EL (cell line): ENCODE data around the gene OR6N1.

Source experiments
- DNase-seq: peaks from one replicate; pipeline ENCODE4 v3.0.0-alpha.2; 2016

Gene OR6N1

DNA sequence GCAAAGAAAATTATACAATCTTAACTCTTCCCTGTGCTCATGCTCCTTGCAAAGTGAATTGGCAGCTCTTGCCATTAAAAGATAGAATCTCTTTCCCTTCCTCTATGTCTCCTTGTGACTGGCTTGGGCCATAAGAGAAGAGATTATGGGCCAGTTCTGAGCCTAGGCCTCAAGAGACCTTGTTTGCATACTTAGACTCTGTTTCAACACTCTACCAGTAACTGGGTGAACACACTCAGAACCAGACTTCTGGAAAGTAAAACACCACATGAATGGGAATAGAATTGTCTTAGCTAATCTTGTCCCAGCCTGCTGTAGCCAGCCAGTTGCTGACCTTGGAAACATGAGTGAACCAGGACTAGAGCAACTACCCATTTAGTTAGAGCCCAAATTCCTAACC lies 36.1 kb downstream of the OR6N1 start:
- no peak for DNase-seq

DNA sequence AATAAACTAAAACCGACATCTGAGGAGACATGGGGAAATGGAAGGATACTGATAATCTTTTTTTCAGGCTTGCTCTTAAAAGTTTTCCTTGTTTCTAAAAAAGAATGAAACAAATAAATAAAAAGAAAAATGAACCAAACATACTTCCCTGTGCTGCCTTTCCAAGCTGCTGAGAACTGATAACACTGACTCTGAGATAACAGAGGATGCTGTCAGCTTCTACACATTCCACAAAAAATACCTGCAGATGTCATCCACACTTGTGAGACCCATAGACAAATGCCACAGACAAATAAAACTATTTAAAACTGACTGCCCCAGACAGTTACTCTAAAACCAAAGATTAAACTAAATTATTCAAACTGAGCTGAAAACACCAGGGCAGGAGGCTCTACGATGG lies 39.5 kb downstream of the OR6N1 start:
- no peak for DNase-seq

DNA sequence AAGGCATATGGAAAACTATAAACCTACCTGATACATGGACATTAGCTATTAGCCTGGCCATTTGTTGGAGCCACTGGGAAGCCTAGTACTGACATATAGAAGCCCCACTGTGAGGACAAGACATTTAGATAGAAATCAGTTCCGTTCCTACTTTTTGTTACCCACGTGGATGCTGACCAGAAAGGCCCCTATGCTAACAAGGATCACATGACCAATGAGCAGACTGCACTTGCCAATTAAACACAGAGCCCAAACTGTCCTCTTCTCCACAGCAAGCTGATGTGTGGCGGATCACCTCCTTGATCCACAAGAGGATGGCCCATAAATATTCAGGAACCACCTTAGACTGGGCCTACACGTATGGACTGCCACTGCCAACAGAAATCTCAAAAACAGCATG lies 40.3 kb downstream of the OR6N1 start:
- no peak for DNase-seq

DNA sequence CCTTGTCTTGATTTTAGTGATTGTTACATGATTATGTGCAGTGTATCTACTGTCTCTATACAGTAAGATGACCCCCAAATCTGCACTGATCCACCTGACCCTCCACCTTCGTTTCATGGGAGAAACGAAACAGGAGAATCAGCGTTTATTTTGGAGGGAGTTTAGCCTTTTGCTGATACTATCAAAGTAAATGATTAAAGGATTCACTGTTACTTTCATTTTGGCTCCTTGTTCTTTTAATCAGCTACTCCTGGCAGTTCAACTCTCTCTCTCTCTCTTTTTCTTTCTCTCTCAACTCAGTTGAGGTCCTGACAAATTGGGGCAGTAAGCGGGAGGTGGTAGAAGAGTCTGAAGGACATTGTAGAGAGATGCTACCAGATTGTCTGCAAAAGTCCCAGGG lies 41.5 kb downstream of the OR6N1 start:
- DNase-seq, result no peak

DNA sequence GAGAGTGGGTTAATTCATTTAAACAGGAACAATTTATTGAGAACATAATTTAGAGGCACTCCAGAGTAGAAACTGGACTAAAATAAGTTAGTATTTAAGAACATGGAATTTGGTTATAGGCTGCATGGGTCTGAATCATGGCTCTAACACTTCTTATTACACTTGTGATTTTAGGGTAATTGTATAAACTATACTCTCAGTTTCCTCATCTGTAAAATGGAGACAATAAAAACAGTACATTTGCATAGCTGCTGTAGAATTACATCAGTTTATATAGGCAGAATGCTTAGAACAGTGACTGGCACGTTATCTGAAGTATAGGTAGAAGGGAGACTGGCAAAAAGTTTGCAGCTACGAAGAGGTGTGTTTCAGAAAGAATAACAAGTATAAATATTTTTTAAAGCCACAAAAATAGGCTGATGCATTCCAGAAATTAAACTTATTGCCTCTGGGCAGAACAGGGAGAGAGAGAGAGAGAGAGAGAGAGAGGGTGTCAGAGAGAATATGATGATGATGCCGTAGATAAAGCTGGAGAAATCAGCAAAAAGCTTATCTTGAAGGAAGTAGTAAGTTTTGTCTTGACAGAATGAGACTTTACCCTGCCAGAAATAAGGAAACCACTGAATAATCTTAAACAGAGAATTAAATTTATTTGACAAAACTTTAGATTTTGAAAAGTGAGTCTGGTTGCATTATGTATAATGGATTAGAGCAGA lies 43.3 kb downstream of the OR6N1 start:
- DNase-seq, result no peak

DNA sequence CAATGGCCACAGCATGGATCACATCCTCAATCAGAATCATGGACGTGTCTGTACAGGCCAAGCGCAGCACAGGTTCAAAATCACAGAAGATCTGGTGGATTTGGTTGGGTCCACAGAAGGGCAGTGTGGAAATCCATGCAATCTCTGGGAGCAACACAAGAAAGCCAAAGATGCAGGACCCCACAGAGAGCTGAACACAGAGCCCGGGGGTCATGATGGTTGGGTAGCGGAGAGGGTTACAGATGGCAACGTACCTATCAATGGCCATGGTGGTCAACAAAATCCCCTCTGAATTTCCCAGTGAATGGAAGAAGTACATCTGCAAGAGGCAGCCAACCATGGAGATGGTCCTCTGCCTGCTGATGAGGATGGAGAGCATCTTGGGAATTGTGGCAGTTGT lies 47.6 kb downstream of the OR6N1 start:
- no peak for DNase-seq

DNA sequence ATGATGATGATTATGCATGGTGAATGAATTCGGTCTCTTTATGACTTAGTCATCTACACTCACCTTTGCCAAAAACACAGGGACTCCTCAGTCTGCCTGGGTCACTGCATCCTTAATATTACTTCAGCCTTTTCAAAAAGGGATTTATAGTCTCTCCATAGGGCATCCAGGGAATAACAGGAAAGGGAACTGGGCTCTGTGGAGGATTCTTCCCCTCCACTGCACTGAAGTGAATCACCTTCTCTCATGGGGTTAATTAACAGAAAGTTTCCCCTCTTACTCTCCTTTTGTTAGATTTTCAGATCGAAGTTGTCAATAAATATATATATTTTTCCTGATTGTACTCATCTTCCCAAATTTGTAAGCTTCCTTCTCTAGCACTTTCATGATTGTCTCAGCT lies 51.4 kb downstream of the OR6N1 start, which contains the start of gene OR6K3:
TSS of gene OR6K3 (minus strand) at position 101 of the 400 bp plus-strand sequence. CDS start 2,605 bp downstream, outside the sequence.
- no peak for DNase-seq

DNA sequence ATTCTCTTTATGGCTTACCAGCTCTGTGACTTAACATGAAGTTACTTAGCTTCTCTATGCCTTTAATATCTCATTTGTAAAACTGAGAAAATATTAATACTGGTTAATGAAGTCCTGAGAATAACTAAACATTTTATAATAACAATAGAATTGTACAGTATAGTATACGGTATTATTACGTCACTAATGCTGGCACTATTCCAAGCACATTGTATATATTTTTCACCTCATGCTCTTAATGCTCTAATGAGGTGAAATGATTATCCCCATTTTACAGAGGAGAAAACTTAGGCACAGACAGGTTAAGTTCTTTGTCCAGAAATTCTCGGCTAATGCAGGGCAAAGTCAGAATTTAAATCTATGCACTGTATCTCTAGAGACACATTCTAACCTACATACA lies 52.3 kb downstream of the OR6N1 start:
- DNase-seq, result no peak

DNA sequence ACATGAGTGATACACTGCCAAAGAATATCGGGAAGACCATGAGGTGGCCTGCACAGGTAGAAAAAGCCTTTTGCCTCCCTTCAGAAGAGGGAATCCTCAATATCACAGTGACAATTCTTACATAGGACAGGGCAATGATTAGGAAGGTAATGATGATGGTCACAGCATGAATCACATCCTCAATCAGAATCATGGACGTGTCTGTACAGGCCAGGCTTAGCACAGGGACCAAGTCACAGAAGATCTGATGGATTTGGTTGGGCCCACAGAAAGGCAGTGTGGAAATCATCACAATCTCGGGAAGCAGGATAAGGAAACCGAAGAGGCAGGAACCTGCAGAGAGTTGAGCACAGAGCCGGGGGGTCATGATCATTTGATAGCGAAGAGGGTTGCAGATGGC lies 54.7 kb downstream of the OR6N1 start:
- no peak for DNase-seq

DNA sequence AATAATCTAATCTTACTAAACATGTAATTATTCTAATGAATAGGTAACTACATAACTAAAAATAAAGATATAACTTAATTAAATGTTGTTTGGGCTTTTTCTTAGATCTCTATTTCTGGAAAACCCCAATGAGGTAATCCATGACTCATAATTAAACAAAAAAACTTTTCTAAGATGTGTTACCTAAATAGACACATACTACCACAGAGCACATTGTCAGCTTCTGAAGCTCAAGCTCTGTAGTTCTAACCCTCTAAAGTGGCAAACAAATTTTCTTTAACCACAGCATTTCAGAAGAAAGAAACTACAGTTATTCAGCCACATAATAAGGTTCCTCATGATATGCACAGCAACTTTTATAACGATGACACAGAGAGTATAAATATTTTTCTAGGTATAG lies 55.7 kb downstream of the OR6N1 start:
- no peak for DNase-seq

DNA sequence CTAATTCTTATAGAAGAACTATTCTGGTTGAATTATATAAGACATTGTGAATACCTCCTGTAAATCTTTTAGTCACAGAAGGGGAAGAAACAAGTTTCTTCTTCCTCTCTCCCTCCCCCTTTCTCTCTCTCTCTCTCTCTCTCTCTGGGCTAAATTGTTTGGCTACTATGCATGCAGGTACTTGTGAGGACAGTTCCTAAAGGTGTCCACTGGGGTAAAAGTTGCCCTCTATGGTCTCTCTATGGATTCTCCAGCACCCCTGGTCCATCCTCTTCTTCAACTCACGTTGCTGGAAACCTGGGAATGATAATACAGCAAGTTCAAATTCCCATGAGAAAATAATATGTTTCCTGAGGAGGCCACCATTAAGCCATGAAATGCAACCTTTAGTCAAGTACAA lies 57.2 kb downstream of the OR6N1 start:
- no peak for DNase-seq
